ENCODE data around the gene JMJD8.

The JMJD8 gene

GRCh38 chr16:721765-722540 is 37.8 kb upstream of the JMJD8 start:
- DNase-seq = peak in 1 of 2 donors; percentile 42

GRCh38 chr16:720990-721764 is 37.0 kb upstream of the JMJD8 start, which contains the start of gene ANTKMT:
TSS of gene ANTKMT (plus strand) at chr16:721146. CDS start at chr16:721275, 129 bp downstream.
- DNase-seq = peak; percentile 80 to 82

DNA sequence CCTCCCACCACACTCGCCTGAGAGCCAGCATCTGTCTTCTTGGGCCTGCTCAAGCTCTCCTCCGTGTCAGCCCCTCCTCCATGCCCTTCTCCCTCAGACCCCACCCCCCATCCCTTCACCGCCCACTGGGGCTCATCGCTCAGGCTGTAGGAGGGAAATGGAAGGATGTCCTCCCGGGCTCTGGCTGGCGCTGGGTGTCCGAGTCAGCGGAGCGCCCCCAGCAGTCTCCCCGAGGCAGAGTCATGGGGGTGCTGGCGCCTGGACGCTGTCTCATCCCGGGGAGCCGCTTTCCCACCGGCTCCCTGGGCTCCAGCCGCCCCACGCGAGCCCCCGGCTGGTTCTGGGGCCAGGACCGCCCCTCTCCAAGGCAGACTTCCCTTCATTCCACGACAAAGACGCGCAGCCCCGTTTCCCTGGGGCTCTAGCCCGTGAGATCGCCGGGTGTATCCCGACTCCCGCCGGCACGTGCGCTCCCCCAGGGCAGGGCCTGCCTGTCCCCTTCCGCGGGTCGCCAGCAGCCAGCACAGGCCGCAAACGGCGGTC is 36.4 kb upstream of the JMJD8 start:
- DNase-seq = peak in 1 of 2 donors; percentile 43

DNA sequence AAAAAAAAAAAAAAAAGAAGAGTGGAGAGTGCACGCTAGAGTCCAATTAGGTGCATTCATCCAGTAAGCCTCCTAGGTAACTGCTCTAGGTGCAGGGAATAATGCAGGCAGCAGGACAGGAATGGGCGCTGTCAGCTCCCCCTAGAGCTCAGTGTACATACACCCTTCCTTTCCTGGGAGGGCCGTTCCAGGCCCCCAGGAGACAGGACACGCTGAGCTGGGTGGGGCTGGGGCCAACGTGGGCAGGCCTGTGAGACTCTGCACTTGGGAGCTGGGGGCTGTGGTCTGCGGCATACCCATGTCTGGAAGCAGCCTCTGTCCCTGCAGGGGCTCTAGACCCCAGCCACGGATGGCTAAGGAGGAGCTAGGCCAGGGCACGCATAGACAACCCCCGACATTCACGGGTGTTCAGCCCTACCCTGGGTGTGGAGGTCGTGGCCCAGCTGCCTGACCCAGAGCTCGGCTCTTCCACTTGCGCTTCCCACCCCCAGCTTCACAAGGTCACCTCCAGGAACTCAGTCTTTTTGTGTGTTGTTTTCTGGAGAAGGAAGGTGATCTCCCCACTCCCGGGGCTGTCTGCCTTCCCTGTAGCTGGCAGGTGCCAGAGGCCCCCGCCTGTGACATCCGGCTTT is 35.8 kb upstream of the JMJD8 start:
- DNase-seq = no peak

DNA sequence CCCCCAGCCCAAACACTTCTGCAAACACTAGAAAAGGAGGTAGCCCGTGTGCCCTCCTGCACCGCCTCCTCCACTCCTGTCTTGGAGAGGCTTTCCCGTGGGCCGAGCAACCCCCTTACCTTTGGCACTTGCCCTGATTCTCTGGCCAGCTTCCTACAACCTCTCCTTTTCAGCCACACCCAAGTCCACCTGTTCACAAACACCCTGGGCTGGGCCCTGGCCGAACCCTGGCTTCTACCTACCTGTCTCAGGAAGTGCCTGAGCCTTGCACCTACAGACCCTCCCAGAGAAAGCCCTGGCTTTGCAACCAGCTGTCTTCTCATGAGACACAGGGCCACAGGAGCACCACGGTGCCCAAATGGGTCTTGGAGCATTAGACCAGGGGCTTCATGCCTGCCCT is 34.8 kb upstream of the JMJD8 start:
- DNase-seq = no peak

GRCh38 chr16:718389-718788 is 34.3 kb upstream of the JMJD8 start:
- DNase-seq = no peak

DNA sequence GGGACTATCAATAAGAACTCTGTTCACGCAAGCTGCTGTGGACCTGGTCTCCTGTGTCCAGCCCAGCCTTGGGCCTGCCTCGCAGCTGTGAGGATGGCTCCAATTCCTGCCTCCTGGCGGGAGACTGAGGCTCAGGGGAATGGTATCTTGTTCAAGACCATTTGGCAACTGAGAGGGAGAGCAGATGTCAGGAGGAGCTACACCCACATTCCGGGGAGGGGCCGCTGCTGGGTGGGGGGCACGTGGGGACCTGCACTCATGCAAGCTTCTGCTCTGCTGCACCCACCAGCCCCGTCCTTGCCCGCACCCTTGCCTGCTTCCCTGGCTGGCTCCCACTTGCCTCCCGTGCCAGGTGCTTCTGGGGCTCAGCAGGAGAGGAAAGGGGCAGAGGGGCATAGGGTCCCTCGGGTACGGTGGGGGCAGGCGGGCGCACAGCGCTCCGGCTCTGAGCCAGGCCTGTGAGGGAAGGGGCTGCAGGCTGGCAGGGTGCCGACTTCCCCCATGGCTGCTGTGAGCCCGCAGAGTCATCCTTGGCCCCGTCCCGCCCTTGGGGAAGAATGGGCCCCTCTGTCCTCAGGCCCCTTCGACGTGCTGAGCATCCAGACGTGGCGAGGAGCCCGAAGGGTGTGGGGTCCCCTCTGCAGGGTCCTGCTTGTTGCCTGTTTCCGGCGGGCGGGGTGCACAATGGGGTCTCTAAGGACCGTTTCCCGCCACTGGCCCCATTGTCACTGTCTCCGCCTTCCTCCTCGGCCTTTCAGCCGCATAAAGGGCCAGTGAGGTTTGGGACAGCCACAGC is 33.5 kb upstream of the JMJD8 start:
- DNase-seq = no peak

DNA sequence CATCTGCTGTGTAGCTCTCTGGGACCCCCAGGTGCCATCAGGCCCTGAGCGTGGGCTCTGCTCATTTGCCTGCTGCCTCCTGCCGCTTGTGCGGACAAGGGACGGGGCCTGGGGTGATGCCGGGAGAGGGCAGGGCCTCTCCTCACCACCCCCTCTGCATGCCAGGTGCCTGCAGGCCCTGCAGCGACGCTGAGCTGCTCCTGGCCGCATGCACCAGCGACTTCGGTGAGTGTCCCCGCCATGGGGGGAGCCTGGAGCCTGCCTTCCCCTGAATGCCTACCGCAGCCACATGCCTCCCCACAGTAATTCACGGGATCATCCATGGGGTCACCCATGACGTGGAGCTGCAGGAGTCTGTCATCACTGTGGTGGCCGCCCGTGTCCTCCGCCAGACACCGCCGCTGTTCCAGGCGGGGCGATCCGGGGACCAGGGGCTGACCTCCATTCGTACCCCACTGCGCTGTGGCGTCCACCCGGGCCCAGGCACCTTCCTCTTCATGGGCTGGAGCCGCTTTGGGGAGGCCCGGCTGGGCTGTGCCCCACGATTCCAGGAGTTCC is 32.7 kb upstream of the JMJD8 start:
- DNase-seq = no peak

GRCh38 chr16:716200-716568 is 32.0 kb upstream of the JMJD8 start:
- DNase-seq = no peak

- DNase-seq = no peak
These were observed 31.5 kb upstream of the JMJD8 start for GRCh38 chr16:715477-716199.

- DNase-seq = peak; percentile 85 to 88
These were observed 30.7 kb upstream of the JMJD8 start, which contains the start of gene METRN for GRCh38 chr16:714558-715476. TSS of gene METRN (plus strand) at chr16:715118. CDS start at chr16:715290, 172 bp downstream.

GRCh38 chr16:714079-714478 is 29.9 kb upstream of the JMJD8 start:
- DNase-seq = no peak

- DNase-seq = peak; percentile 40 to 53
These were observed 28.7 kb upstream of the JMJD8 start for GRCh38 chr16:712740-713250.

DNA sequence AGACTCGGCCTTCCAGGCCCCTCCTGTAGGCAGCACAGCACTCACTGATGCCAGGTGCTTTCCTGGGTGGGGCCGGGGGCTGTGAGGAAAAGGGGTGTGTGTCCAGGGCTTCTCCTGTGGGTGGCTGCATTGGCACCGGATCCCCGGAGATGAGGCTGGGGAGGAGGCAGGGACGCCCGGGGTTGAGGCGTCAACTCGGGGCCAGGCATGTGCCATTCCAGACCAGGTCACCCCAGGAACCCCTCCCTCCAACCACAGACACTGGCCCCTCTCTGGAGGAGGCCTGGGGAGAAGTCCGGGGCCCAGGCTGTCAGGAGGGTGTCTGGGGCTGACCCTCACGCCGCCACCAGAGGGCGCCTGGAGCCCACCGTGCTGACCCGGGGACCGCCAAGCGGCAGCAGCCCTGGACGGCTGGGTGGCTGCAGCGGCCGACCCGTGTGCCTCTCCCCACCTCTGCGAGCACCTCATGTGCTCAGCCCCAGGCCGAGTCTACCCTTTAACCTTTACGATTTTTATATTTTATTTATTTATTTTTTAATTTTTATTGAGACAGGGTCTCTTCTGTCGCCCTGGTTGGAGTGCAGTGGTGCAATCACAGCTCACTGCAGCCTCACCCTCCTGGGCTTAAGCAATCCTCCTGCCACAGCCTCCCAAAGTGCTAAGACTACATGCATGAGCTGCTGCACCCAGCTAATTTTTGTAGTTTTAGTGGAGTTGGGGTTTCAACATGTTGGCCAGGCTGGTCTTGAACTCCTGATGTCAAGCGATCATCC is 27.6 kb upstream of the JMJD8 start:
- DNase-seq = peak; percentile 78

GRCh38 chr16:711084-711483 is 26.9 kb upstream of the JMJD8 start:
- no peak for DNase-seq

GRCh38 chr16:710500-711075 is 26.5 kb upstream of the JMJD8 start:
- DNase-seq = no peak

DNA sequence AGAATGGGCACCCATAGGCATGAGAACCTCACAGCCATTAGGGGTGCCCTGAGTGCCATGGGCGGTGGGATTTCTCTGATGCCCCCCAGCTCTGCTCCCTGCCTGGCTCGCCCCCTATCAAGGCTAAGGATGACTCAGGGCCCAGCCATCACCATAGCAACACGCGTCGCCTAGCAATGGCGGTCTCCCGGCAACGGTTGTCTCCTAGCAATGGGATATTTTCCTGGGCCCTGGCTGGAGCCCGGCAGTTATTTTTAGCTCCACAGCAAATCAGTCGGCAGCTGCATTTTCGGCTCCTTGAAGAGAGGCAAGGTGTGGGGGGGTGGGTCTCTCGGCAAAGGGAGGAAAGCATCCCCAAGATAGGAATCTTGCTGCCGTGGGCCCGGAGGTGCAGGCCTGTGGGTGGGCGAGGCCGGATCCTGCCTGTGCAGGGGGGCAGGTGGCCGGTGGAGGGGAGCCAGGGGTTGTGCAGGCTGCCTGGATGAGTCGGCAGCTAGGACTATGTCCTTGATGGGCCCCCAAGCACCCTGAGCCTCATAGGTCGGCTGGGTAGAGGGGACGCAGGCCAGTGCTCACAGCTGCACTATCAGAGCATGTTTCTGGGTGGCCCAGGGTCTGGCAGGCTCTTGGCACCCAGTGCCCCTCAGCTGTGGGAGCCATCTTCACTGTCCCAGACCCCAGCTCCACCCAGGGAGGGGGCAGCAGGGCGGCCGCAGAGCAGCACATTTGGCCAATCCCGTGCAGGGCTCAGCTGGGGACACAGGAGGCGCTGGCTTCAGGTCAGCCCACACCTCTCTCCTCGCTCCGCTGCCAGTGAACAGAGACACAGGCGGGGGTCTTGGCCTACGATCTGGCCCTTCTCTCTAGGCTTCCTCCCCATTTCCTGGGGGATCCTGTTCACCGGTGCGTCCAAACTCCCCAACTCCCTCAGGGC is 25.7 kb upstream of the JMJD8 start:
- DNase-seq = no peak

DNA sequence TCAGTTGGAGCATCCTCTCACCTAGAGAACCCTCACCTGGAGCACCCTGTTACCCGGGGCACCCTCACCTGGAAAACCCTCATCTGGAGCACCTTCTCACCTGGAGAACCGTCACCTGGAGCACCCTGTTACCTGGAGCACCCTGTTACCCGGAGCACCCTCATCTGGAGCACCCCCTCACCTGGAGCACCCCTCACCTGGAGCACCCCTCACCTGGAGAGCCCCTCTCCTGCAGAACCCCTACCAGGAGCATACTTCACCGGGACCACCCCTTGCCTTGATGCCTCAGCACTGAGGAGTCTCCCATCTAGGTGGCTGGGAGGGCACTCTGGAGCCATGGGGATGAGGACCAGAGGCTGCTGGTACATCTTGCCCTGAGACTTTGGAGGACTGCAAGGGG is 24.8 kb upstream of the JMJD8 start:
- DNase-seq = no peak

All from CD4-positive, alpha-beta T cell treated with Interleukin-4 for 1 hour (primary cell).